A549 (cell line): ENCODE data around the gene FAM219B. TPM values are rescaled to one million over a fixed set of nuclear protein-coding genes. Genes with fewer than 3 reads are reported as not detected.

Experiments
- ATAC-seq, 2 experiments: fragments of 200-7000 bp in 1 of 2; fragments of >200 bp in 1 of 2; cut with Nextera tagmentation in 1 of 2; cut with Tn5 transposase in 1 of 2; 3 replicates each; pipeline versions ENCODE4 v1.8.0 to v1.9.1; 2018 to 2020; ENCODE audit warnings: mild to moderate bottlenecking in 1 of 2, moderate library complexity in 1 of 2
- CTCF ChIA-PET: fragments of 300-600 bp; sonication (Branson Sonifier 250); formaldehyde crosslinking; extraction: SDS; loops from one replicate; lab custom pipeline; 2021; ENCODE audit warnings: antibody characterized with exemption, inconsistent platforms; lab: Yijun Ruan, JAX
- POLR2A ChIA-PET: fragments of 350-600 bp; formaldehyde crosslinking; extraction: SDS; loops from one replicate; lab custom pipeline; 2021; ENCODE audit warnings: antibody characterized with exemption, inconsistent platforms; lab: Yijun Ruan, JAX
- DNase-seq, 2 experiments: peaks; one replicate each; pipeline versions ENCODE4 v3.0.0 to v3.0.0-alpha.2; 2011 to 2016; ENCODE audit warnings: low read depth in 1 of 2, low spot score in 1 of 2
- FAIRE-seq: peaks from 2 replicates; lab custom pipeline; 2011; peaks lifted over from hg19 to GRCh38; lab: Jason Lieb, UNC
- H3K27ac ChIP-seq, 2 experiments: fragments of >200 bp; sonication (Bioruptor Twin); formaldehyde crosslinking; 3 replicates each; pipeline ENCODE4 v1.5.1; 2016 to 2017
- H3K4me1 ChIP-seq: fragments of >200 bp; sonication (Bioruptor Twin); formaldehyde crosslinking; 3 replicates; pipeline ENCODE4 v1.6.1; 2016
- H3K4me2 ChIP-seq: fragments of >200 bp; sonication (Bioruptor Twin); formaldehyde crosslinking; 3 replicates; pipeline ENCODE4 v1.6.1; 2016
- H3K4me3 ChIP-seq: fragments of >200 bp; sonication (Bioruptor Twin); formaldehyde crosslinking; 3 replicates; pipeline ENCODE4 v1.5.1; 2016
- H3K9me3 ChIP-seq: fragments of >200 bp; sonication (Bioruptor Twin); formaldehyde crosslinking; 3 replicates; pipeline ENCODE4 v1.6.1; 2016
- CBX2 ChIP-seq: fragments of 200-600 bp; sonication (generic); IDR thresholded peaks from 2 replicates; pipeline ENCODE4 v1.6.1; 2016; ENCODE audit warnings: low read depth, mild to moderate bottlenecking, borderline replicate concordance
- CEBPB ChIP-seq, 2 experiments: fragments of >200 bp in 1 of 2; sonication (Bioruptor Twin) in 1 of 2; formaldehyde crosslinking in 1 of 2; IDR thresholded peaks; 2 replicates each; pipeline ENCODE4 v1.6.1; 2012 to 2016
- EHF ChIP-seq: fragments of 250-450 bp; sonication (Bioruptor Pico); IDR thresholded peaks from 2 replicates; pipeline ENCODE4 v1.5.0; 2020; ENCODE audit warnings: mild to moderate bottlenecking
- EHMT2 ChIP-seq: fragments of 200-600 bp; sonication (generic); IDR thresholded peaks from 2 replicates; pipeline ENCODE4 v1.6.1; 2016; ENCODE audit warnings: antibody characterized with exemption, low read depth, mild to moderate bottlenecking, moderate library complexity
- EP300 ChIP-seq, 2 experiments: fragments of >200 bp; sonication (Bioruptor Twin); formaldehyde crosslinking; IDR thresholded peaks; 2 replicates in 1 of 2; 3 replicates in 1 of 2; pipeline ENCODE4 v1.6.1; 2016 to 2017
- ESRRA ChIP-seq: fragments of 150-350 bp; IDR thresholded peaks from 2 replicates; pipeline ENCODE4 v1.6.1; 2014; ENCODE audit warnings: mild to moderate bottlenecking, low read length, borderline replicate concordance
- JUNB ChIP-seq: fragments of >200 bp; sonication (Bioruptor Twin); formaldehyde crosslinking; IDR thresholded peaks from 2 replicates; pipeline ENCODE4 v1.6.1; 2016
- MAFK ChIP-seq: fragments of 450-650 bp; IDR thresholded peaks from 2 replicates; pipeline ENCODE4 v1.6.1; 2014; ENCODE audit not compliant: partially characterized antibody
- NR3C1 ChIP-seq: fragments of >200 bp; sonication (Bioruptor Twin); formaldehyde crosslinking; IDR thresholded peaks from 3 replicates; pipeline ENCODE4 v1.6.1; 2017
- RAD21 ChIP-seq, 2 experiments: fragments of >200 bp in 1 of 2; sonication (Bioruptor Twin) in 1 of 2; formaldehyde crosslinking in 1 of 2; IDR thresholded peaks in 1 of 2; conservative IDR thresholded peaks in 1 of 2; 2 replicates in 1 of 2; 3 replicates in 1 of 2; pipeline ENCODE4 v1.6.1; 2012 to 2018; ENCODE audit warnings: inconsistent platforms in 1 of 2
- RNF2 ChIP-seq: fragments of 200-600 bp; sonication (generic); IDR thresholded peaks from 2 replicates; pipeline ENCODE4 v1.6.1; 2016; ENCODE audit warnings: low read depth, mild to moderate bottlenecking, antibody characterized with exemption, moderate library complexity, borderline replicate concordance
- SMC3 ChIP-seq: fragments of >200 bp; sonication (Bioruptor Twin); formaldehyde crosslinking; IDR thresholded peaks from 3 replicates; pipeline ENCODE4 v1.6.1; 2018; ENCODE audit warnings: inconsistent platforms
- ZNF302 ChIP-seq: fragments of 250-450 bp; sonication (Bioruptor Pico); IDR thresholded peaks from 2 replicates; pipeline ENCODE4 v1.9.0; 2021; ENCODE audit warnings: inconsistent platforms, mild to moderate bottlenecking, moderate library complexity
- WGBS: methylation state at CpG from one replicate; pipeline ENCODE4 v1.1.6; 2017; ENCODE audit errors: missing lambda C conversion rate; 5-methylcytosine and 5-hydroxymethylcytosine counted together
- polyA plus RNA-seq, 4 experiments: library from polyadenylated mRNA; depleted of rRNA in 3 of 4; stranded (reverse); fragments of >200 nt; fragmentation: RNase III in 1 of 4; extraction: RNeasy Plus Mini Kit Qiagen cat#74134 plus additional on column Dnase treatment in 1 of 4; gene quantifications; 2 replicates in 3 of 4; 3 replicates in 1 of 4; pipeline ENCODE4 v1.2.3, GENCODE V29; 2011 to 2017
- TF ChIP-seq, protein P1 (sequence below): fragments of 200-600 bp; sonication (generic); IDR thresholded peaks from 2 replicates; pipeline ENCODE4 v1.6.1; 2016; ENCODE audit warnings: antibody characterized with exemption, mild to moderate bottlenecking, moderate library complexity
- TF ChIP-seq, protein P2 (sequence below): fragments of >200 bp; sonication (Bioruptor Twin); formaldehyde crosslinking; IDR thresholded peaks from 3 replicates; pipeline ENCODE4 v1.5.1; 2016
- TF ChIP-seq, protein P3 (sequence below): IDR thresholded peaks from 2 replicates; pipeline ENCODE4 v1.6.1; 2012

The FAM219B gene
- polyA plus RNA-seq, 2 of the 4 experiments (the other 2 are of a cell fraction) = 36.9 to 46.2 TPM

DNA sequence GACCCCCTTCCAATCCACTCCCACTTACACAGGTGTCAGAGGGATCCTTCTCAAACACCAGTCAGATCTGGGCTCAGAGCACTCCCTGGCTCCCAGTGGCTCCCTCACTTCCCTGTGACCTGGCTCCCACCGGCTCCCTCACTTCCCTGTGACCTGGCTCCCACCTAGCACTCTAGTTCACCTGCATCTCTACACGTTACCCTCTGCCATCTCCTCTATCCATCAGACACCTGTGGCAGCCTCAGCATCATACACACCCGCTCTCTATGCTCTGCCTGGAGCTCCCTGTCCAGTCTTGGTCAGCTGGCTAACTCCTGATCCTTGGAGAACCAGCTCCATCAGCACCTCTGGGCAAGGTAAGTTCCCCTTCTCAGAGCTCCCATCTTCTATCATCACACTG, 44.4 kb upstream of the FAM219B start:
- H3K4me2 ChIP-seq = no peak overlapping the region
- H3K27ac ChIP-seq = no peak overlapping the region
- POLR2A ChIA-PET = interaction anchor here (0.6 to 2.2 kb wide), 3 partner anchors 13 to 61 kb away, joined by 3 to 16 read pairs (median 4); partner anchors contain the start of genes COX5A, FAM219B and MPI
- H3K9me3 ChIP-seq = no peaks in the 10 kb centered on the region
- CTCF ChIA-PET = interaction anchor here (0.6 to 10.3 kb wide), 52 partner anchors 9 to 396 kb away, joined by 3 to 107 read pairs (median 6); partner anchors contain the start of genes COX5A, FAM219B, NEIL1 and RPP25
- H3K4me3 ChIP-seq = no peak overlapping the region
- 70% methylated on average over 3 of the region's 3 CpGs for WGBS
- TF ChIP-seq ZNF302 (CRISPR knock-in tag) (no peak), EHMT2 (no peak), CBX2 (no peak), EHF (CRISPR knock-in tag) (no peak)
- TF ChIP-seq, all 56 proteins: peak for 0
- DNase-seq (no peak), ATAC-seq (peak; percentile 32 to 51), FAIRE-seq (no peak)
- peaks cover 27% of the 10 kb centered on the region; the same call in 2 of the 3 replicates for H3K4me1 ChIP-seq

DNA sequence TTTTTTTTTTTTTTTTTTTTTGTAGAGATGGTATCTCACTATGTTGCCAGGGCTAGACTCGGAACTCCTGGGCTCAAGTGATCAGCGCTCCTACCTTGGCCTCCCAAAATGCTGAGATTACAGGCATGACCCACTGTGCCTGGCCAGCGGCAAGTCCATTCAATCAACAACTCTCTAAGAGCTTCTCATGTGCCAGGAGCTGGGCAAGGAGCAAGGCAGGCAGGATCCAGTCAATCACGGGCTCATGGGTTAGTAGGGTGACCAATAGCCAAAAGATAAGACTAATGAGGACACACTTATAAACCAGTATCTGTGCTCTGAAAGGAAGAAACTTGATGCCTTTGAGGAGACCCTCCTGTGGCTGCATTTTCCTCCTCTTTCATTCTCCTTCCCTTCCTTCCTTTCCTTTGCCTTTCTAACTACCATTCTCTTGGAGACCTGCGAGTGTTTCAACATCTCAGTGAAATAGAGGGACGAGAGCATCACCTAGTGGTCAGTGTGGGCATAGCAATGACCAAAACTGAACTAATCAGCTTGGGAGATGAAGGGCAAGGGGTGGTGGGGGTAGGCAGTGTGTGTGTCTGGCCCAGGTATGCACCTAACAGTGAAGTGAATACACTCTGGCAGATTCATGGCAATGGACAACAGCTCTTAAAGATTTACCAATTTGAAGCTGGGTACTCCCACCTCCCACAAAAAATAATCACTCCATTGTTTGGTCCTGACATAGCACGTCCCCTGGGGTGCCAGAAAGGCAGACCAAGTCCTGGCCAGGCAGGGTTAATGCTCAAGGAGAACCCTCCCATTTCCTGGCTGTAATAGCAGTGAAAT, 43.6 kb upstream of the FAM219B start:
- DNase-seq (peak; percentile 83 to 90), ATAC-seq (peak; percentile 71 to 85), FAIRE-seq (peak; percentile 96)
- Histone ChIP-seq H3K4me2 (no peak overlapping the region), H3K4me3 (no peak overlapping the region), H3K27ac (no peak overlapping the region), H3K9me3 (no peaks in the 10 kb centered on the region), H3K4me1 (peaks cover 20% of the 10 kb centered on the region; the same call in 2 of the 3 replicates)
- POLR2A ChIA-PET = interaction anchor here (0.9 to 2.2 kb wide), 2 partner anchors 12 to 44 kb away, joined by 3 to 16 read pairs; partner anchors contain the start of genes COX5A and FAM219B
- TF ChIP-seq JUNB (no peak), CEBPB (IDR thresholded peaks at IDR 0.05) (peak; percentile 72 to 93), RAD21 (conservative IDR thresholded peaks at IDR 0.05 in 1 of 2, IDR thresholded peaks at IDR 0.05 in 1 of 2) (peak; percentile 96 to 99), RNF2 (no peak), SMC3 (peak; percentile 83)
- TF ChIP-seq, protein P1, sequence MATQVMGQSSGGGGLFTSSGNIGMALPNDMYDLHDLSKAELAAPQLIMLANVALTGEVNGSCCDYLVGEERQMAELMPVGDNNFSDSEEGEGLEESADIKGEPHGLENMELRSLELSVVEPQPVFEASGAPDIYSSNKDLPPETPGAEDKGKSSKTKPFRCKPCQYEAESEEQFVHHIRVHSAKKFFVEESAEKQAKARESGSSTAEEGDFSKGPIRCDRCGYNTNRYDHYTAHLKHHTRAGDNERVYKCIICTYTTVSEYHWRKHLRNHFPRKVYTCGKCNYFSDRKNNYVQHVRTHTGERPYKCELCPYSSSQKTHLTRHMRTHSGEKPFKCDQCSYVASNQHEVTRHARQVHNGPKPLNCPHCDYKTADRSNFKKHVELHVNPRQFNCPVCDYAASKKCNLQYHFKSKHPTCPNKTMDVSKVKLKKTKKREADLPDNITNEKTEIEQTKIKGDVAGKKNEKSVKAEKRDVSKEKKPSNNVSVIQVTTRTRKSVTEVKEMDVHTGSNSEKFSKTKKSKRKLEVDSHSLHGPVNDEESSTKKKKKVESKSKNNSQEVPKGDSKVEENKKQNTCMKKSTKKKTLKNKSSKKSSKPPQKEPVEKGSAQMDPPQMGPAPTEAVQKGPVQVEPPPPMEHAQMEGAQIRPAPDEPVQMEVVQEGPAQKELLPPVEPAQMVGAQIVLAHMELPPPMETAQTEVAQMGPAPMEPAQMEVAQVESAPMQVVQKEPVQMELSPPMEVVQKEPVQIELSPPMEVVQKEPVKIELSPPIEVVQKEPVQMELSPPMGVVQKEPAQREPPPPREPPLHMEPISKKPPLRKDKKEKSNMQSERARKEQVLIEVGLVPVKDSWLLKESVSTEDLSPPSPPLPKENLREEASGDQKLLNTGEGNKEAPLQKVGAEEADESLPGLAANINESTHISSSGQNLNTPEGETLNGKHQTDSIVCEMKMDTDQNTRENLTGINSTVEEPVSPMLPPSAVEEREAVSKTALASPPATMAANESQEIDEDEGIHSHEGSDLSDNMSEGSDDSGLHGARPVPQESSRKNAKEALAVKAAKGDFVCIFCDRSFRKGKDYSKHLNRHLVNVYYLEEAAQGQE = no peak
- TF ChIP-seq, protein P2, sequence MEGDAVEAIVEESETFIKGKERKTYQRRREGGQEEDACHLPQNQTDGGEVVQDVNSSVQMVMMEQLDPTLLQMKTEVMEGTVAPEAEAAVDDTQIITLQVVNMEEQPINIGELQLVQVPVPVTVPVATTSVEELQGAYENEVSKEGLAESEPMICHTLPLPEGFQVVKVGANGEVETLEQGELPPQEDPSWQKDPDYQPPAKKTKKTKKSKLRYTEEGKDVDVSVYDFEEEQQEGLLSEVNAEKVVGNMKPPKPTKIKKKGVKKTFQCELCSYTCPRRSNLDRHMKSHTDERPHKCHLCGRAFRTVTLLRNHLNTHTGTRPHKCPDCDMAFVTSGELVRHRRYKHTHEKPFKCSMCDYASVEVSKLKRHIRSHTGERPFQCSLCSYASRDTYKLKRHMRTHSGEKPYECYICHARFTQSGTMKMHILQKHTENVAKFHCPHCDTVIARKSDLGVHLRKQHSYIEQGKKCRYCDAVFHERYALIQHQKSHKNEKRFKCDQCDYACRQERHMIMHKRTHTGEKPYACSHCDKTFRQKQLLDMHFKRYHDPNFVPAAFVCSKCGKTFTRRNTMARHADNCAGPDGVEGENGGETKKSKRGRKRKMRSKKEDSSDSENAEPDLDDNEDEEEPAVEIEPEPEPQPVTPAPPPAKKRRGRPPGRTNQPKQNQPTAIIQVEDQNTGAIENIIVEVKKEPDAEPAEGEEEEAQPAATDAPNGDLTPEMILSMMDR = peak; percentile 99
- 53% methylated on average over 7 of the region's 7 CpGs for WGBS
- CTCF ChIA-PET = interaction anchor here (0.5 to 10.3 kb wide), 59 partner anchors 9 to 397 kb away, joined by 3 to 107 read pairs (median 5); partner anchors contain the start of genes COX5A, FAM219B, NEIL1 and RPP25

DNA sequence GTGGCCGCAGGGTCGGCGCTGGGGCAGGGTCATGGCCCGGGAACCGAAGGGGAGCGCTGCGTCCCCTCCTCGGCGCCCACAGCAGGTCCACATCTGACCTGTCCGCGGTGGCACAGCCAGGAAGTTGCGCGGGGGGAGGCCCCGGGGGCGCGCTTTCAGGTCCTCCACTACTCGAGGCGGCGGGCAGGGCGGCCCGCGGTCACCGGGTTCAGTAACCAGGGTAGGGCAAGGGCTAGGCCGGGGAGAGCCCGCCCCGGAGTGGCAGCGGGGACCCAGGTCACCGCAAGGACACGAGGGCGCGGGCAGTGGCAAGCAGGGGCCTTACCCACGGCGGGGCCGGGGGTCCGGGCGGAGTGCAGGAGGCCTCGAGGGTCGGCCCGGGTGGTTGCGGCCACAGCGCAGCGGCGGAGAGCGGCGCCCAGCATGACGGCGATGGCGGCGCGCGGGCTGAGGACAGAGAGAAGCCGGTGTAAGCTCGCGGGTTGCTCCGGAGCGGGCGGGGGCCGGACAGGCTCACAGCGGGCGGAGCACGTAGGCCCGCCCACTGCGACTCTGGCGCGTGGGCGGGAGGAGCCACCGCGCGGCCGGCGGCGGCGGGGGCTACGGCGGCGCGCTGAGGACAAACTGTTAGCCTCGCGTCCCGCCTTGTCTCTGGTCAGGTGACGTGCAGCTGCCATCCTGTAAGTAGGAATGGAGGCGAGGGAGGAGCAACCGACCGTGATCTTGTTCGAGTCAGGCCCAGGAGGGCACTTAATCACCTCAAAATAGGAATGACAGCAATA, 31.1 kb upstream of the FAM219B start, which contains the start of gene COX5A:
TSS of gene COX5A (minus strand) at position 484 of the 782 bp plus-strand sequence. CDS start at position 425, 59 bp downstream.
- WGBS = 2% methylated on average over 28 of the region's 85 CpGs
- TF ChIP-seq ESRRA (0 out of 2 replicates have a peak, but pooled peaks have one; percentile 36), JUNB (no peak), EP300 (IDR thresholded peaks at IDR 0.05) (no peak), MAFK (no peak), NR3C1 (no peak)
- TF ChIP-seq, protein P3, sequence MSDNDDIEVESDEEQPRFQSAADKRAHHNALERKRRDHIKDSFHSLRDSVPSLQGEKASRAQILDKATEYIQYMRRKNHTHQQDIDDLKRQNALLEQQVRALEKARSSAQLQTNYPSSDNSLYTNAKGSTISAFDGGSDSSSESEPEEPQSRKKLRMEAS = peak; percentile 86
- TF ChIP-seq, protein P1 = 0 out of 2 replicates have a peak, but pooled peaks have one; percentile 18

More for the DNA sequence above, 31.1 kb upstream of the FAM219B start, which contains the start of gene COX5A:
- H3K9me3 ChIP-seq = no peaks in the 10 kb centered on the region
- H3K27ac ChIP-seq = peak within 1 kb of the TSS; percentile 88 to 95
- ATAC-seq = peak; percentile 95
- H3K4me2 ChIP-seq = peak within 1 kb of the TSS; percentile 77
- H3K4me1 ChIP-seq = peaks cover 9% of the 10 kb centered on the region; the same call in 1 of the 3 replicates
- FAIRE-seq = no peak
- CTCF ChIA-PET = interaction anchor here (1.0 to 2.0 kb wide), 4 partner anchors 9 to 167 kb away, joined by 3 to 21 read pairs (median 4); no protein-coding TSS in a partner anchor
- peak; percentile 93 to 99 for DNase-seq
- H3K4me3 ChIP-seq = peak within 1 kb of the TSS; percentile 65
- POLR2A ChIA-PET = interaction anchor here (0.8 to 1.8 kb wide), 15 partner anchors 10 to 430 kb away, joined by 3 to 24 read pairs (median 4); partner anchors contain the start of genes FAM219B, MPI, PPCDC and RPP25
